Prostate gland (tissue), 2 donors: ENCODE data around the gene SHFL.

Experiments
- POLR2A ChIP-seq: fragments of 450-650 bp; IDR thresholded peaks from one replicate; pipeline ENCODE4 v1.6.1; 2016; ENCODE audit warnings: antibody characterized with exemption, mild to moderate bottlenecking
- POLR2AphosphoS5 ChIP-seq: sonication (generic); formaldehyde crosslinking; IDR thresholded peaks from one replicate; pipeline ENCODE4 v1.6.1; 2017; ENCODE audit warnings: antibody characterized with exemption
- TF ChIP-seq, protein P1 (sequence below), 4 experiments: fragments of 200-600 bp in 2 of 4; fragments of 450-650 bp in 2 of 4; sonication (generic) in 2 of 4; IDR thresholded peaks; 1 replicate in 3 of 4; 2 replicates in 1 of 4; pipeline ENCODE4 v1.5.1; 2016 to 2019; ENCODE audit warnings: antibody characterized with exemption in 4 of 4, mild to moderate bottlenecking in 2 of 4, moderate library complexity in 2 of 4

DNA sequence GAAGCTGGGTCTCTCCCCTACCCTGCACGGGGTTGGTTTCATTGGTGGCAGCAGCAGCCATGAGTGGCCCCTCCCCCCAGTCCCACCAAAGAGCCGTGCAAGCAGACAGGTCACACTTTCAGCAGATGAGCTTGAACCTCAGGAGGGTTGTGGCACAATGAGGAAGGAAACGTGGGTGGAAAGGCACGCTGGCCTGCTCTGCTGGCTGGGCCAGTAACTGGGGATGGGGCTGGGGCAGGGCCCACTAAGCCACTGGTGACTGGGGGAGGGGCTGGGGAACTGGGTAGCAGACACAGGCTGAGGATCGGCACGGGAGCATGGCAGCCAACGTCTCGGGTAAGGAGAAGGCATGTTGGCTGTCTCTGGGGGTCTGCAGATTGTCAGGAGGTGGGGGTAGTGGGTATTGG, 25.3 kb downstream of the SHFL start, which contains the start of gene P2RY11:
- TF ChIP-seq, protein P1, sequence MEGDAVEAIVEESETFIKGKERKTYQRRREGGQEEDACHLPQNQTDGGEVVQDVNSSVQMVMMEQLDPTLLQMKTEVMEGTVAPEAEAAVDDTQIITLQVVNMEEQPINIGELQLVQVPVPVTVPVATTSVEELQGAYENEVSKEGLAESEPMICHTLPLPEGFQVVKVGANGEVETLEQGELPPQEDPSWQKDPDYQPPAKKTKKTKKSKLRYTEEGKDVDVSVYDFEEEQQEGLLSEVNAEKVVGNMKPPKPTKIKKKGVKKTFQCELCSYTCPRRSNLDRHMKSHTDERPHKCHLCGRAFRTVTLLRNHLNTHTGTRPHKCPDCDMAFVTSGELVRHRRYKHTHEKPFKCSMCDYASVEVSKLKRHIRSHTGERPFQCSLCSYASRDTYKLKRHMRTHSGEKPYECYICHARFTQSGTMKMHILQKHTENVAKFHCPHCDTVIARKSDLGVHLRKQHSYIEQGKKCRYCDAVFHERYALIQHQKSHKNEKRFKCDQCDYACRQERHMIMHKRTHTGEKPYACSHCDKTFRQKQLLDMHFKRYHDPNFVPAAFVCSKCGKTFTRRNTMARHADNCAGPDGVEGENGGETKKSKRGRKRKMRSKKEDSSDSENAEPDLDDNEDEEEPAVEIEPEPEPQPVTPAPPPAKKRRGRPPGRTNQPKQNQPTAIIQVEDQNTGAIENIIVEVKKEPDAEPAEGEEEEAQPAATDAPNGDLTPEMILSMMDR (IDR thresholded peaks at IDR 0.05) = no peak
- TF ChIP-seq POLR2A (no peak), POLR2AphosphoS5 (no peak)
